MV-4-11 (cell line): Measurements from ENCODE around the gene SERPING1.

Experiments used
- DNase-seq: peaks from one replicate; lab custom pipeline; 2025; lab: John Stamatoyannopoulos, UW

SERPING1 gene

DNA sequence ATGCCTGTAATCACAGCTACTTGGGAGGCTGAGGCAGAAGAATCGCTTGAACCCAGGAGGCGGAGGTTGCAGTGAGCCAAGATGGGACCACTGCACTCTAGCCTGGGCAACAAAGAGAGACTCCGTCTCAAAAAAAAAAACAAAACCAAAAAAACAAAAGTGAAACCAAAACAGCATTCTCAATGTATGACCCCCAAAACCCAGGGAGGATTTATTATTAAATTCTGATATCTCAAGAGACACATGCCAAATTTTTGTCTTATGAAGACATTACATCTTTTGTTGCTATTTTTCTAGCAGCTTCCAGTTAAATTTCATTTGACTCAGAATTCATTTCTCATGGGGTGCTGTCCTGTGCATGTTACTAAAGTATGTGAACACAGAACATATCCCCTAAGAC is 55.2 kb downstream of the SERPING1 start:
- no peak for DNase-seq

DNA sequence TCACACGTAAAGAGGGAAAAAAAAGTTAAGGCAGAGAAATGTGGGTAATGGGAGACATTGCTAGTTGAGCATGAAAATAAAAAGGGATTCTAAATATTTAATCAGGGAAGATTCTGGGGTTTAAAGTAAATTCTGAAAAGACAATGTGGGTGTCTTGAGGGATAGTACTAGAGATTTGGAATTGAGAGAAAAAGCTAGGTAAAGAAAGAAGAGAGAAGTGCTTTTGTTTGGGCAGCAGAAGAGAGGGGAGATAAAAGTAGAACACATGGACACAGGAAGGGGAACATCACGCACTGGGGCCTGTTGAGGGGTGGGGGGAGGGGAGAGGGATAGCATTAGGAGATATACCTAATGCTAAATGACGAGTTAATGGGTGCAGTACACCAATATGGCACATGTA is 55.7 kb downstream of the SERPING1 start:
- no peak for DNase-seq

DNA sequence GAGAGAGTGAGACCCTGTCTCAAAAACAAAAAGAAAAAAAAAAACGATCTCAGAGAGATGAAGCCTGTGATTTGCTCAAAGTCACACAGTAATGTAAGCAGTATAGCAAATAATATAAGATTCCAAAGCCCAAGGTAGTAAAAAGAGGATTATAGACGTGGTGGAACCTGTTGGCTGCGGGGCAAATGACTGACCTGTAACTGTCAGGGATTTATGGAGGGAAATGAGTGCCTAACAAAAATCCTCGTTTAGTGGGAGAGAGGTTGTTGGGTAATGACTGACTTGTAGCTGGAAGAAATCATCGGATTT is 59.4 kb downstream of the SERPING1 start:
- no peak for DNase-seq

DNA sequence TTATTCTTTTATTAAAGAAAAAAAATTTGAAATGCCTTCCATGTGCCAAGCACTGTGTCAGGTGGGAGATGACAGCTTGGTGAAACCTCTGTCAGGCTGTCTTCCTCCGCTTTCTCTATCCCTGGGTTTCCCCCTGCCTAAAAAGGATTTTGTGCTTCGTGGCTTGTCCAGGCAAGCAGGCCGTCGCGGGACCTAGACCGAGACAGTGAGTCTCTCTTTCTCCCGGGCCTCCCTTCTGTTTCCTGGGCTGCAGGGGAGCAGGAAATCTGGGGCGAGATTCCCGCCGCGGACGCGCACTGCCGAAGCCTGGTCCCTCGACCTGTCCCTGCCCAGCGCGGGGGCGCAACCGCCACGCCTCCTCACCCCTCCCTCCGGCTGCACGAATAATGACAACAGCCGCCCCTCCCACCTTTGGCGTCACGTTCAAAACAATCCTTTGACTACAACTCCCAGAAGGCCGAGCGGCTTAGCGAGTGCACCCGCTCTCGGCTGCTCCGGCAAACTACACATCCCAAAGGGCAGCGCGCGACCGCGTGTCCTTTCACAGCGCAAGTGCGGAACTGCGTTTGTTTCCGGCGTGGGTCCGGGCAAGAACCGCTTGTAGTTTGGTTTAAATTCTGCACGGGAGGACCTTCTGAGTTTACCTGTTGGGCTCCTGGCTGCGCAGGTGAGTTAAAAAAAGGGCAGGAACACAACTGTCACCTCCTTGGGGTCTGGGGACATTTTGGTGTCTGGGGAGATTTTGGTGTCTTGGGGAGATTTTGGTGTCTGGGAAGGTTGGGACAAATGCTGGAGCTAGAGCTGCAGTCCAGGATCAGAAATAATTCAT is 59.9 kb downstream of the SERPING1 start, which contains the start of gene CLP1:
TSS of gene CLP1 (plus strand) at position 569 of the 829 bp plus-strand sequence. CDS start 1,715 bp downstream, outside the sequence.
- DNase-seq, result peak; percentile 97

DNA sequence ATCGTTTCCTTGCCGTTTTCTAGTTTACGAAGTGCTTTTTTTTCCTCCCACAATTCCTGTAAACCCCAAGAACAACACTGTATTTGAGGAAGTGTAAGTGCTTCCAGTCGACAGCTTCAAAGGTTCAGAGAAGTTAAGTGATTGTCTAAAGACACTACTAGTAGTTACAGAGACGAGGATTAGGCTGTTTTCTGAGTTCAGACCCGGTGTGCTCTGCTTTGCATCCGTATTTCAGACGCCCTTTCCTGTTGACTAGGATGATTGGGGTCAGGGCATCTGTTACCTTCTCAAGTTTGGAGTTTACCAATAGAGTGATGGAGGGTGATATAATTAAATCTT is 60.5 kb downstream of the SERPING1 start:
- peak; percentile 36 for DNase-seq

DNA sequence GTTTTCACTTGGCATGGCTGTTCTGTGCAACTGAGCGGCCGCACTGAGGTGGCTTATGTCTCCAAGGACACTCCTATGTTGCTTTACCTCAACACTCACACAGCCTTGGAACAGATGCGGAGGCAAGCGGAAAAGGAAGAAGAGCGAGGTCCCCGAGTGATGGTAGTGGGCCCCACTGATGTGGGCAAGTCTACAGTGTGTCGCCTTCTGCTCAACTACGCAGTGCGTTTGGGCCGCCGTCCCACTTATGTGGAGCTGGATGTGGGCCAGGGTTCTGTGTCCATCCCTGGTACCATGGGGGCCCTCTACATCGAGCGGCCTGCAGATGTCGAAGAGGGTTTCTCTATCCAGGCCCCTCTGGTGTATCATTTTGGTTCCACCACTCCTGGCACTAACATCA is 62.2 kb downstream of the SERPING1 start:
- DNase-seq, result no peak

DNA sequence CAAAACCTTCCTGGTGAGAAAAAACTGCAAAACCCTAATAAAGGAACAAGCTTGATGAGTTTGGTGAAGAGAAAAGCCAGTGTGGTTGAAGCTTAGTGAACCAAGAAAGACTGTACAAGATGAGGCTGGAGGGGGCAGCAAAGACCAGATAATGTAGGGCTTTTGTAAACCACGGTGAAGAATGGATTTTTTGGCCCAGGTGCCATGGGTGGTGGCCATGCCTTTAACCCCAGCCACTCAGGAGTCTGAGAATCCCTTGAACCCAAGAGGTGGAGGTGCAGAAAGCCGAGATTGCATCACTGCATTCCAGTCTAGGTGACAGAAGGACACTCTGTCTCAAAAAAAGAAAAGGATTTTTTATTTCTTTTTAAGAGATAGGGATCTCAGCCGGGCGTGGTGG is 65.4 kb downstream of the SERPING1 start:
- peak; percentile 21 for DNase-seq

DNA sequence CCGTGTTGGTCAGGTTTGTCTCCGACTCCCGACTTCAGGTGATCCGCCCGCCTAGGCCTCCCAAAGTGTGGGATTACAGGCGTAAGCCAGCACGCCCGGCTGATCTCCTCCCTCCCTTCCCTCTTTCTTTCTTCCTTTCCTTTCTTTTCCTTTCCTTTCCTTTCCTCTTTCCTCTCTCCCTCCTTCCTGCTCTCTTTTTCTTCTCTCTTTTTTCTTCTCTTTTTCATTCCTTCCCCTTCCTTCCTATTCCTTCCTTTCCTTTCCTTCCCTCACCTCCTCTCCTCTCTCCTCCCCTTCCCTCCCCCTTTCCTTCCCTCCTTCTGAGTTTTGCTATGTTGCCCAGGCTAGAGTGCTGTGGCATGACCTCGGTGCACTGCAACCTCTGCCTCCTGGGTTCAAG is 66.5 kb downstream of the SERPING1 start:
- DNase-seq, result no peak
